Stimulated activated CD4-positive, alpha-beta T cell treated with anti-CD3 and anti-CD28 coated beads, Interleukin-4, amount 100 ng/mL, for 24 hours (primary cell): ENCODE results near the gene KRT10.
"Not testable (repeated sequence)": the region's sequence is repeated elsewhere in the genome, so short reads cannot be mapped to it uniquely, and the experiment has no call there.

Experiments
- DNase-seq: peaks from one replicate; pipeline ENCODE4 v3.0.0-alpha.2; 2020

Gene KRT10

DNA sequence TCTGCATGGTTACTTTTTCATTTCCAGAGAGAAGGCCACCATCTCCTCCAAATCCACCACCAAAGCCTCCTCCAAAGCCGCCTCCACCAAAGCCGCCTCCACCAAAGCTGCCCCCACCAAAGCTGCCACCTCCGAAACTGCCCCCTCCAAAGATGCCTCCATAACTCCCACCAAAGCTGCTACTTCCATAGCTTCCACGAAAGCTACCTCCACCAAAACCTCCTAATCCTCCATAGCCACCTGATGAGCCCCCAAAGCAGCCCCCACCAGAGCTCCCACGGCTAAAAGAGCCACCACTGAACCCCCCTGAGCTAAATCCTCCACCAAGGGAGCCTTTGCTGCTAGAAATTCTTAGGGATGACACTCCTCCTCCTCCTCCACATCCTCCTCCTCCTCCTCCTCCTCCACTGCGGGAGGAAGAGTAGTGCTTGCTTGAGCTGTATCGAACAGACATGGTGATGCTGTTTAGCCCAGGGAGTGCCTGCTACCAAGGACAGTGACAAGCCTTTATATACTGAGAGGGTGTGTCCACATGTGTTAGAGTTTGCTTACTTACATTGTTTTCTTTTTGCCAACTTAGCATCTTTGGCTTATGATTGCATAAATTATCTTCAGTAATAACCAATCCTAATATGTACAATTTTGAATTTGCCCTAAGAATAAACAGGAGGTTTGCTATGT, at the start of gene KRT10:
Gene KRT10 (minus strand): TSS at position 483 of the 681 bp plus-strand sequence. CDS start 29 bp downstream, at position 454.
- no peak for DNase-seq

DNA sequence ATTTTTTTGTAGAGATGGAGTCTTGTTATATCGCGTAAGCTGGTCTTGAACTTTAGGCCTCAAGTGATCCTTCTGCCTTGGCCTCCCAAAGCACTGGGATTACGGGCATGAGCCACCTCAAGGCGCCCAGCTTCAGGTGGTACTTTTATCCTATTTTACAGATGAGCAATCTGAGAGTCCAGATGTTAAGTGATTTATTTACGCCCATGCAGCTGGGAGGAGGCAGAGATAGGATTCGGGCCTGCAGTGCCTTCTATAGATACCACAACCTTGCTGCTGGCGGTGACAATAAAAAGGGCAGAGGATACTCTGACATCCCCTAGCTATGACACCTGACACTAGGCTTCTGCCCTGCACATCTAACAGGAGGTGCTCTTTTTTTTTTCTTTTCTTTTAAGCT, 48.9 kb upstream of the KRT10 start:
- no peak for DNase-seq

DNA sequence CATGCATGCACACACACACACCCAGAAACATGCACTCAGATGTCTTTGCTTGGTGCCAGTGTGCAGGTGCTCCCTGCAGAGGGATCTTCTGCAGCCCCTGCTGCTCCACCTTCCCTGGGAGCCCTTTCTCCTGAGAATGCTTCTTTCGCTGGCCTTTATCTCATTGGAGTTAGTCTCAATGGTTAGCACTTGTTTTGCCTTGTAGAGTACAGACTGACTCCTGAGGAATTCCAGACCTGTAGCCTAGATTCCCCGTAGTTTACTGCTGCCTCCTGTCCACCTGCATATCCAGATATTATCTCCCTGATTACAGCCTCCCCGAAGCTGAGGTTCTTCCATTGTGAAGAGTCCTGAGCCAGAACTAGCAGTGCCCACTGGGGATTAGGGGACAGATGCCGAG, 47.7 kb upstream of the KRT10 start:
- DNase-seq: no peak

DNA sequence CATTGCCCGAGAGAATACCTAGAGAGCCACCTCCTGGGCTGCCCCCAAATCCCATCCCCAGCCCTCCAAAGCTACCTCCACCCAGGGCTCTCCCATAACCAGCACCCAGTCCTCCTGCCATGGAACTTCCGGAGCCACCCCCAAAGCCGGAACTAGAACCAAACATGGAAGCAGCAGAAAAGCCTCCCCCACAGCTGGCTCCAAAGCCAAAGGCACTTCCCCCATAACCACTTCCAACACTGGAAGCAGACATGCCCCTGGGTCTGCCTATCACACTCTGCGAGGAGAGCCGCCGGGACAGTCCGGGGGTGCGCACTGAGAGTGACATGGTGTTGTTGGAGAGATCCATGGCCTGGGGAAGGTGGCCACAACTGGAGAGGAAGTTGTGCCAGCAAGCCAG, 44.4 kb upstream of the KRT10 start, which contains the start of gene KRT12:
Gene KRT12 (minus strand): TSS at position 386 of the 400 bp plus-strand sequence. CDS start 37 bp downstream, at position 349.
- DNase-seq: no peak

DNA sequence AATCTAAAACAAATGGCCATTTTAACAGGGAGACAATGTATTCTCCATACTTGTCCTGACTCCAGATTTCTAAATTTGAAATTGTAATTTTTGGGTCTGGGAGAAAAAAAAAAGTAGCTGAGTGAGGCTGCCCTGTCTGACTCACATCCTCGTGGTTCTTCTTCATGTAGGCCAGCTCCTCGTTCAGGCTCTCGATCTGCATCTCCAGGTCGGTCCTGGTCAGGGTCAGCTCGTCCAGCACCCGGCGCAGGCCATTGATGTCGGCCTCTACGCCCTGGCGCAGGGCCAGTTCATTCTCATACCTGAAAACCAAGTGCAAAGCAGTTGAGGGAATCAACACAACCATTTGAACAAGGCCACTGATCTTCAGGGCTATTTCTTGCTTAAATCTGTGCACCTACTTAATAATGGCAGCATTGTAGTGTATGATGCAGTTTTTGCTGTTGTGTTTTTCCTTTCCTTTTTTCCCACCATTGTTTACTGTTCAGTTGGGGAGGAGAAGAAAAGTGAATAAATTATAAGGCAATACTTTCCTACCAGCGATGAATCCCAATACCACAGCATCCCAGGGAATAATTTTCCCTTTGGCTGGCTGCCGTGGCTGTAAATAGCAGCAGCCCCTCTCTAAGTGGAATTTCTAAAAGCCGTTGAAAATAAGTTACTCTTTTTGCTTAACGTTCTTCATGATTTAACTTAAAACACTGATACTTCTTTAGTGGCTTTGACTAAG, 42.4 kb upstream of the KRT10 start:
- DNase-seq: no peak

DNA sequence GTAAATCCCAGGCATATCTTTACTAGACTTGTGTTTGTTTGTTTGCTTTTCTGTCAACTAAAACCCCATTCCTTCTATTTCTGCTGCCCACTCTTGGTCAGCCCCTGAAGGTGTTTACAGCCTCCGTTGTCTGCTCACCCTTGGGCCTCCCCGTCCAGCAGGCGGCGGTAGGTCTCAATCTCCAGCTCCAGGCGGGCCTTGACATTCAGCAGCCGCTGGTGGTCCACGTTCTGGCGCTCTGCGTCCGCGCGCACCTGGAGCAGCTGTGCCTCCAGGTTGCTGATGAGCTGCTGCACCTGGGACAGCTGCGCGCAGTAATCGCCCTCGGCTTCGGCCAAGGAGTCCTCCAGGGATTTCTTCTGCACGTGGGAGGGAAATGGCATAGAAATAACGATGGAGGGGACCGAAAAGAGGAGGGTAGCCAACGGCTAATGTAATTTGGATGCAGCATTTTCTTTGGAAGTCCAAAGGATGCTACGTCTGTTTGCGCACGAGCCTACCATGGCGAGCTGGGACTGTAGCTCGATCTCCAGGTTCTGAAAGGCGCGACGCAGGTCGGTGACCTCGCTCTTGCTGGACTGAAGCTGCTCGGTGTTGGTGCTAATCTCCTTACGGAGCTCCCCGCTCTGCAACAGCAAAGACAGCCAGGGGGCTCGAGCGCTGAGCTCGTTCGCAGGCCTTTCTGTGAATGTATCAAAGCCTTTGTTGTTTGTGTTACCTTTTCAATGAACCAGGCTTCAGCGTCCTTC, 40.7 kb upstream of the KRT10 start:
- DNase-seq: no peak

DNA sequence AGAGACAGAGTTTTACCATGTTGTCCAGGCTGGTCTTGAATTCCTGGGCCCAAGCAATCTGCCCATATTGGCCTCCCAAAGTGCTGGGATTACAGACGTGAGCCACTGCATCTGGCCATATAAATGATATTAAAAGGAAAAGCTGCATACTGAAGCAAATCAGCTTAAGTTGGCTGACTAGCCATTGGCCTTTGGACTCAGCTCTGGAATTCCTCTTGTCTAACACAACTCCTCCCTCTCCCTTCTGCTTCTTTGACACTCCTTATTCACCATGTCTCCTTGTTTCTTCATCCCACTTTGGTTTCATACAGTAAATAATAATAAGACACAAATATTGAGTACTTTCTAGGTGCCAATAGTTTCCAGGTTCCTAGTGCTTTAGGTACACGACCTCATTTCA, 37.1 kb upstream of the KRT10 start:
- DNase-seq: no peak

DNA sequence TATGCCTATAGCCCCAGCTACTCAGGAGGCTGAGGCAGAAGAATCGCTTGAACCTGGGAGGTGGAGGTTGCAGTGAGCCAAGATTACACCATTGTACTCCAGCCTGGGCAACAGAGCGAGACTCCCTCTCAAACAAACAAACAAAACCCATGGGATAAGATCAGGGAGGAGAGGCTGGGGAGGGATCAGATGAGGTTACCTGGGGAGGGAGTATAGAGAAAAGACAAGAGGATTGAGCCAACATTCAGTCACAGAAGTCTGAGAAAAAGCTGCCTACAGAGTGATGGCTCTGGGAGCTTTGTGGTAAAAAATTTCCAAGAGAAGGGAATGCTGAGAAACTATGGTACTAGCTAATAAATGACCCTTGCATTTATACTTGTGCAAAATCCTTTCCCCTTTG, 36.3 kb upstream of the KRT10 start:
- DNase-seq: not testable (repeated sequence)

DNA sequence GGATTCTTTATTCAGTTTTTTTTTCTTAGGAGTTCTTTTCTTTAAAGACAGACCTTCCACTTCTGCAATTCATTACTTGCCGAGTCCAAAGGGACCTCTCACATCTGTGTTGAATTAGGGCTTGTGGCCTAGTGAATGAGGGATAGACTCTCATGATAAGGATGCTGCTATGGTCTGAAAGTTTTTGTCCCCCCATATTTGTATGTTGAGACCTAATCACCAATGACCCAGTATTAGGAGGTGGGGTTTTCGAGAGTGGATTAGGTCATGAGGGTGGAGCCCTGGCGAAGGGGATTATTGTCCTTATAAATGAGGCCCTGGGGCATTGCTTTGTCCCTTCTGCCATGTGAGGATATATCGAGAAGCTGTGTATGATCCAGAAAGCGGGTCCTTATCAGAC, 35.1 kb upstream of the KRT10 start:
- DNase-seq: no peak

DNA sequence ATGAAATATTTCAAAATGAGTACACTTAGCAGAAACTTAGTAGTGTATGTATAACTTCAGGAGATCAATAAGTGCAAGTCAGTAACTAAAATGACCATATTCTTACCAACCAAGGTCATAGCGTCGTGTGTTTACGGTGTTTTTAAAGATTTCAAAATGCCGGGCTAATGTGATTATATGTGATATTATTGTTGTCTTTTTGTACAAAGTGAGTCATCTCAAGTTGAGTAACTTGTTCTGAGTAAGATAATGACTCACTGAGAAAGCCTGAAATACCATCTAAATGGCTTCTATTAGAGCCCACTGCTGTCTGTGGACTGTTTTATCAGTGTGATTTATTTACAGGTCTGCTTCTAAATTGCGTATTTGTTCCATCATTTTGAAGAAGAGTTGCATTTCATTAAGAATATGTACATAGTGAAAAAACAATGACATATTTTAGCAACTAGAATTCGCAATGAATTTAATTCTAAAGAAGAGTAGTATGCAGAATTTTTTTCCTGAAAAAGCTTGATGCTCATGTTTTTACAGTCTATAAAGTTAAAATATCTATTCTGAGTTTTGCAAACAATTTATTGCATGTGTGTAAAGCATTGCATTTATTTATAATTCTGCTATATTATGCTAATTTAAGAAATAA, 31.9 kb upstream of the KRT10 start:
- DNase-seq: no peak

DNA sequence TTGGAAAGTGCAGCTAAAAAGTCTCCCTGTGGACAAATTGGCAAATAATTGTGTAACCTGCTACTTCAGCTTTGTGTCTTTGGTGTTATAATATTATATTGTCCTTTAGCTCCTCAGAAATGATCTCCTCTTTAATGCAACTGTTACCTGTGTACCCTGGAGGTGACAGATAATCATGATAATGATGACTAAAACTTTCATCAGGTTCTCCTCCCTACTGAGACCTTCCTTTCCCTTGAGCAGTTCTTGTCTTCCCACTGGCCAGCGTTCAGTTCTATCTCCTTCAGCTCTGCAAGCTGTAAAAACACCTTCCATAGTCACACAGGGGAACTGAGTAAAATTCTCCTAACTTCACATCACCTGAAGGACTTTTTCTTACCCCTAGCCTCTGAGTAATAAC, 29.9 kb upstream of the KRT10 start:
- DNase-seq: no peak

DNA sequence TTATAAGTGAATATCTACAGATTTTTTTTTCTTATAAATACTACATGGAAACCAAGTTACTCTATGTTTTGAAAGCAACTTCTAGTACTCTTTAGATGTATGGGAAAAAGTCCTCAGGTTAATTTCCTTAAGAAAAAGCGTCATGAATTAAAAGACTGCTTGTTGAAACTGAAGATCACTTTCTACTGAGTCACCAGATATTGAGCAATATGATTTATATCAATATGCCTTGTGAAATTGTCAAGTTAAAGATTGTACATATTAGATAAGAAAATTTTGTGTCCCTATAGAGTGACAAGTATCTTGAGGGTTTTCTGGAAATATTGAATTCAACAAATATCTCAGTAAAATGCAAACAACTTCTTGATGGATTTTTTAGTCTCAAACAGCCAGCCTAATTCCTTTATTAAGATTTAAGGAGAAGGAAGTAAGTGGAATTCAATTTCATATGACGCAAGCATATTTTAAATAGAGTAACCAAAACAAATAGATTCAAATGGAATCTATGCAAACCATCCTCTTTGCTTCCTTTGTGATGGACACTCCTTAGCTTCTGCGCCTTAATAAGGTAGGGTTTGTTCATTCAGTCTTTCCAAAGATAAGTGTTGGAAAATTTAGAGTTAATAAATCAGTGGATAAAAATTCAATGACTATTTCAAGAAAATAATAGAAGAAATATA, 28.0 kb upstream of the KRT10 start:
- DNase-seq: no peak

DNA sequence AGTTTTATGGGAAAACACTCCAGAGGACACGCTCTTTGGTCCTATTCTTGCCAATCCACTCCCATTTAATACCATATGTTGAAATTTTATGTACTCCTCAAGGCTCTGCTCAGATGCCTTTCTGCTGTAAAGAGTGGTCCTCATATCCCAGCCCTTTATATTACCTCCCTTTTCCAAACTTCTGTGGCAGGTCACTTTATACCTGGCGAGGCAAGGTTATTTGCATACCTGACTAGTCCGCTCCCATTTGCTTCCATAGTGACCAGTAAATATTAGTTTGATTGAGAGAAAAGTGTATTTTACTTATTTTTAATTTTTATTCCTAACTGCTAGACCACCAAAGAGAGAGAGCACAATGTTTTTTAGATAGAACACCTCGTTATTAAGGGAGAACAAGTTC, 27.3 kb upstream of the KRT10 start:
- DNase-seq: no peak

DNA sequence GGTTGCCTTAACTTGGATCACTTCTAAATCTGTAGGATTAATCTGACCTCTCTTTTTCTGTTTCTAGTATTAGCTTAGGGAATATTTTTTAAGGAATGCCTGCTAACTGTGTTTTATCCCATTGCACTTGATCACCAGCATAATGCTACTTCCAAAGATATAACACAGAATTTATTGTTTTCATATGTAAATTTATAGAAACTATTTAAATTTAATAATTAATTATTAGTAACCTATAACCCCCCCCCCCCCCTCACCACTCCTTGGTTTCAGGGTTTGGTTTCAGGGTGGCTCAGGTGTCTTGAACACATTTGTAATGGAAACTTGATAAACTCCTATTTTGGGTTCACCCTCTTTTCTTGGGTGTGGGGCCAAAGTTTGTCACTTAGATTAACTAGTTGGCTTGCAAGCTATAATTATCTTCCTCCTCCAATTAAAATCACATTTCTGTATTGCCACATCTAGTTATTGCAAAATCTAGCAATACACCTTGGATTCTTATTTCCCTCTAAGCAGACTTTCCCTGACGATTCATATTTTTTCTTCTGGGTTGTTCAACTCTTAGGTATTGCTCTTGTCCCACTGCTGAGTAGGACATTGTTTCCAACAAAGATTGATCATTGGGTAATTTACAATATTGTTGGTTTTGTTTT, 26.3 kb upstream of the KRT10 start:
- no peak for DNase-seq

DNA sequence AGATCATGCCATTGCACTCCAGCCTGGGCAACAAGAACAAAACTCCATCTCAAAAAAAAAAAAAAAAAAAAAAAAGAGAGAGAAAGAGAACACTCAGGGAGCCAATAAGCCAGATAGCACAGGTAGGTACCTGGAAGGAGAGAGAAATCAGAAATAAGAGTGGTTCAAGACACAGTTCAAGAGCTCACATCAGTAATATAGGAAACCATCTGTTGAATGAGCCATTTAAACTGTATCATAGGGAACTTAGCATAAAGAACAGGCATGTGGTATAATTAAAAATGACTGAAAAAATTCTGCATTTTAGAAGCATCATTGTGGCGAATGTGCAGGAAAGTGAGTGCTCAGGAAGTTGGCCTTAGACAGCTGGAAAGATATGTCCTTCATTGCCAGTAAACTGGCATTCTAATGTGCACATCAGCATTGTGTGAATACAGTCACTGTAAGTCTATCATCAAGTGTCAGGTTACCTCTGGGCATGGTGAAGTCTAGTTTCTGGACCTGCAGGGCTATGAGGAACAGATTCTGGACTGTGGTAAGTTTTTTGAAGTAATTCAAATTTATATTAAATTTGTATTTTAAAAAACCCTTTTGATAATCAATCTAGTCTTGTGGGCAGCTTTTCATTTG, 24.2 kb upstream of the KRT10 start:
- DNase-seq: no peak

DNA sequence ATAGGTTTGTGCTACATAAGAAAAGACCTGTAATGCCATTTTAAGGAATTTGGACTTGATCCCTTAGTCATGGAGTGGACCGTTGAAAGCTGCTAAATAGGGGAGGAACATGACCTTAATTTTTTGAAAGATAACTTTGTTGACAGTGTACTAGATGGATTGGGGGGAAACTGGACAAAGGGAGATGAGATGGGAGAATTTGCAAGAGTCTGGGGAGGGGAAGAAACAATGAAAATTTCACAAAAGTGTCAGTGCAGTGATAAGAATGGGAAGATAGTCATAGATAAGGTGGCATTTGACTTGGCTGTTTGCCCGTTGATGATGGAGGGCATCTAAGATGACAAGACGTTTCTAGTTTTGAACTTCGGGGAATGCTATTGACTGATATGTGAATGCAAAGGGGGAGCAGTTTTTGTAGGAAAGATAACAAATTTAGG, 22.3 kb upstream of the KRT10 start:
- no peak for DNase-seq

DNA sequence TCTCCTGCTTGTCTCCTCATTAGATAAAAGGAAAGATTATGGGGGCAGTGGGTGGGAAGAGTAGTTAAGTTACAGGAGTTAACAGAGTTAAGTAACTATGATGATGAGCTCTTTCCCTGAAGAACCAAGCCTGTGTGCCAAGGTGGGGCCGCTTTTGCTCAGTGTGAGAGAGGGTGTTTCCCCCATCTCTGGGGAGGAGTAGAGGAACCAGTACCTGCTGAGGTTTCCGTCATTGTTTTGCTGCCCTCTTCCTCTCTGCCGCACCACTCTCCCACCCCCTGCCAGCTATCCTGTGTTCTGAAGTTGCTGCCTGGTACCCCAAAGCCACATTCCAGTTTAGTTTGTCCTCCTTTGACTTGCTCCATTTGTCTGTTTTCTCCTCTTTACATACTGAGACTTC, 20.8 kb upstream of the KRT10 start:
- DNase-seq: no peak

DNA sequence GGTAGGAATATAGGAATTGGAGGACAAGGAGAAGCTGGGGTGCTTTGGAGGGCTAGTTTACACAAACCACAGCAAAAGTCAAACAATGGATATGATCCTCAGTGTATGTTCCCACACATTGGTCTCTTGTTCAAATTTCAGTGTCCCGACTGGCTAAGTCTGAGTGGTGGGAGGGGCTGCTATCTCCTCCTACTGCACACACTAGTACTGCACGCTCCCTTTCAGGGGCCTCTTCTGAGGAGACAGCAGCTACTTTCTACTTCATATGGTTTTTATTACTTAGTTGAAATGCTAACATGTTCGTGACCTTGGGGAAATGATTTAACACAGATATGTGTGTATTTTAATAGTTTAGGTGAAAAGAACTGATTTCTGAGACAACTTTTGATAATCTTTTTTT, 18.8 kb upstream of the KRT10 start:
- DNase-seq: no peak

DNA sequence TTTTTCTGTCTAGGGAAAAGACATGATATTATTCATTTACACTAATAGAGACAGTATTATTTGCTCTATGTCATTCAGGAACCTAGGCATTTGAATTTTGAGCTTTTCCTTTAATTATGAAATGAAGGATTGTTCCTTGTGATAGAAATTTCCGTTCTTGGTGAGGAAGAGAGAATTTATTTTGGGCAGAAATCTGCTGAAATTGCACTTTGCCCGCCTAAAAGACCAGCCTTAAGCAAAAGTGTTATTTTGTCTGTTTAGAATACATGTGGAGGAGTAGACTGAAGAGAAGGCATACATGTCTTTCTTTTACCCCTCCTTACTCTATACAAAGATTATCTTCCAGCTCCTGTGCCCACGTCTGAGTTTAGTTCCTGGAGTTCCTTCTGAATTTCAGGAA, 16.8 kb upstream of the KRT10 start:
- DNase-seq: no peak

DNA sequence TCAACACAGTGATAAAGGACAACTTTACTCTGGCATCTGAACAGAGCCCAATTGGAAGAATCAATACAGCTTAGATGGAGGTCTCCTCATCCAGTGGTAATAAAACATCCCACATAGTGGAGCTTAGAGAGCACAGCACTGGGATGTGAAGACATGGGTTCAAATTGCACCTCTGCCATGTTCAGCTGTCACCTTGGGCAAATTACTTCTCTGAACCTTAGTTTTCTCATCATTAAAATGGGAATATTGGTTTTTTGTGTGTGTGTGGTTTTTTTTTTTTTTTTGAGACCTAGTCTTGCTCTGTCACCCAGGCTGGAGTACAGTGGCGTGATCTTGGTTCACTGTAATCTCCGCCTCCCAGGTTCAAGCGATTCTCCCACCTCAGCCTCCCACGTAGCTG, 13.6 kb upstream of the KRT10 start:
- DNase-seq: no peak

DNA sequence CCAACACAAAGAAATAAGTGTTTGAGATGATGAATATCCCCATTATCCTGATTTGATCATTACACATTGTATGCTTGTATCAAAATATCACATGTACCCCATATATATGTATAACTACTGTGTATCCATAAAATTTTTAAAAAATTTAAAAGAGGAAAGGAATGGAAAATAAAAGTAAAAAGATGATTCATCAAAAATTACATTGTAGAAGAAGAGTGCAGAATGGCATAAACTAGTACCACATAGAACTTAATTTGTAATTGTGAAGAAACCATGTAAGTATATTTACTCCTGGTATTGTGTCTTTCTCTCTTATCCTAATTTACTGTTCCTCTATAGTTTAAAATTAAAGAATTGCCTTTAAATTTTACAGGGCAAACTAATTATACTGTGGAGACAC, 11.5 kb upstream of the KRT10 start:
- no peak for DNase-seq

DNA sequence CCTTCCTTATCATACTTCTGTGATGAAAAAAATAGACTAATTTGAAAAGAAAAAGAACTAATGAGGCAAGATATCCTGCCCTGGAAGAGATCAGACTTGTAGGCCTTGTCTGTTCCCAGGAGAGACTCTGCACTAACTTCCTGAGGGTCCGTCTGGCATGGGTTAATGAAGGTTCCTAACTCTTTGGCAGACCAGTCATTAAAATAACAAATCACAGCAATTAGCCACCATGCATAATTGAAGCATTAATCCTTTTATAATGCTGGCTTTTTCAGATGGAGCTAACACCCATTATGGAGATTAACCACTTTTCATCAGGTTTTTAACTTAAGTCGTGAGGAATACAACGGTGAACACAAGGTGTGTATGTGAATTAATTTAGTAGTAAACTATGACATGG, 10.4 kb upstream of the KRT10 start:
- no peak for DNase-seq
